HG02885 (cell line): ENCODE data around the gene JARID2.

Experiments
- ATAC-seq: cut with Tn5 transposase; IDR thresholded peaks from one replicate; pipeline ENCODE4 v1.9.1; 2021; ENCODE audit warnings: mild to moderate bottlenecking; ENCODE audit not compliant: unreplicated experiment, poor library complexity

Gene JARID2

GRCh38 chr6:15429141-15430110 lies 183.6 kb downstream of the JARID2 start:
- ATAC-seq: no peak

DNA sequence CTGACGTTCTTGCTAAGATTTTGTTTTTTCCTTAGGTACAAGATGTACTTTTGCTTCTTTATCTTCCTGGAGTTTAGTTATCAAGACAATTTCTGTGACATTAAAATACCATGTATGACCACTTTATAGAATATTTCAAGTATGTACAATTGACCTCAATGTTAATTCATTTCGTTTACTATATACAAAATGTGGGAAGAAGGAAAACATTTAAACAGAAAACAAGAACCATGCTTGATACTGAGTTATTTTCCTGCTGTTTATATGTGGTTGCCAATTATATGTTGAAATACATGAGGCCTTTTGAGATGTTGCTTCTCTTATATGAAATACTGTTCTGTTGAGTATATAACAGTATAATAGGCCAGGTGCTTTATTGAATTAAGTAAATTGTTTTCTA lies 184.3 kb downstream of the JARID2 start:
- no peak for ATAC-seq

- no peak for ATAC-seq
Measured at GRCh38 chr6:15430931-15431405, 185.1 kb downstream of the JARID2 start.

GRCh38 chr6:15431762-15432483 lies 186.1 kb downstream of the JARID2 start:
- ATAC-seq: no peak

GRCh38 chr6:15433511-15433861 lies 187.6 kb downstream of the JARID2 start:
- ATAC-seq: no peak

- no peak for ATAC-seq
Measured at GRCh38 chr6:15434263-15434662, 188.4 kb downstream of the JARID2 start.

GRCh38 chr6:15434823-15435380 lies 189.0 kb downstream of the JARID2 start:
- no peak for ATAC-seq

- no peak for ATAC-seq
Measured at GRCh38 chr6:15435468-15435867, 189.6 kb downstream of the JARID2 start.

DNA sequence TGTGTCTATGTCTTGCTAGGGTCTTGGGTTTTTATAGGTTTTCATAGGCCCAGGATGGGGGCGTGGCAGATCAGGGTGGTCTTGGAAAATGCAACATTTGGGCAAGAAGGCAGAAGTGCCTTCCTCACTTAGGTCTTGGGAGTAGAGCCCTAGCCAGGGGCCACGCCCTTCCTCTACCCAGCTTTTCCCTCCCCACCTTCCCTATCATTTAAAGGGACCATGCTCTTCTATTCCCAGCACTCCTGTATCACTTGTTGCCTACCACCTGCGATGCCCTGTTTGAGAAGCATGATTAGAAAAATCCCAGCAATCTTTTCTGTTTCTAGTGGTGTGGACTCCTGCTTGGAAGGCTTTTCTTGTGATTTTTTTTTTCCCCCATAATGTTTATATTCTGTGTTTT lies 190.6 kb downstream of the JARID2 start:
- ATAC-seq: no peak

- no peak for ATAC-seq
Measured at GRCh38 chr6:15437090-15437635, 191.3 kb downstream of the JARID2 start.

GRCh38 chr6:15439410-15440025 lies 193.6 kb downstream of the JARID2 start:
- ATAC-seq: no peak

- ATAC-seq: no peak
Measured at GRCh38 chr6:15440040-15440439, 194.2 kb downstream of the JARID2 start.

DNA sequence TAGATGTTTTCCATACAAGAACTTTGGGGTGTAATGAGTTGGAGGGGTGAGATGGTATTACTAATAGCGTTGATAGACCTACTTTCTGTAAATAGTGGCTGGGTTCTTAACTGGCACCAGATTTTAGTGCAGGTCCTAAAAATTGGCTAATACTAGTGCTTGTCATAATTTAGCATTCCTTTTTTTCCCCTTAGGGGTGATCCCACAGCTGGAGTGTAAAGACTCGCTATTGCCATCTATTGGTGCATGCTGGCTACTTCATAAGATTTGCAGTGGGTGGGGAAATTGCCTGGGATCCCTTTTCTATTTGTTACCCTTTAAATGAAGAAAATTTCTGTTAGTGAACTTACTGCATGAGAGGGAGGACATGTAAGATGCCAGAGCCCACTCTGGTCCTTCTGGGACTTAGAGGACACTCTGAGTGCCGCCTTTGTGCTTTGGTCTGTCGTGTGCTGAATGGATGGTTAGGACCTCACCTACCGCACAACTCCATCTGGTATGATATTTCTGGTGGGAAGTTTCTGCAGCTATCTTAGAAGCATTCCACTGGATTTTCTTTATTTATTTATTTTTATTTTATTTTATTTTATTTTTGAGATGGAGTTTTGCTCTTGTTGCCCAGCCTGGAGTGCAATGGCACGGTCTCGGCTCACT lies 195.5 kb downstream of the JARID2 start:
- no peak for ATAC-seq

GRCh38 chr6:15441981-15442380 lies 196.1 kb downstream of the JARID2 start:
- ATAC-seq: no peak

DNA sequence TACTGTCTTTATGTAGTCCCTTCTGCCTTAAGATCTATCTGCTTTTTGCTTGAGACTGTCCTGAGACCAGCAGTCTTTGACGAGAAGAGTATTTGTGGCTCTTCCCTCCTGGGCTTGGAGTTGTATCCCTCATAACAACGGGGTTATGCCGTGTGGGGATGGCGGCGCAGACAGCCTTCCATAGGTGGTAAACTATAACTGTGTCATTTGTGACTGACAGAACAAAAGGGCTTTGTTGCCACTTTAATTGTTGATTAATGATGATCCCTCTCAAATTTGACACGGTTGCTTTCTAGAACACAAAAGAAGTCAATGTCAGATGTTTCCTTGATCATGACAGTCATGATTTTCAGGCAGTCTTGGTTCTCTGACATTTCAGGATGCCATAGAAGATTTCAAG lies 196.6 kb downstream of the JARID2 start:
- no peak for ATAC-seq

DNA sequence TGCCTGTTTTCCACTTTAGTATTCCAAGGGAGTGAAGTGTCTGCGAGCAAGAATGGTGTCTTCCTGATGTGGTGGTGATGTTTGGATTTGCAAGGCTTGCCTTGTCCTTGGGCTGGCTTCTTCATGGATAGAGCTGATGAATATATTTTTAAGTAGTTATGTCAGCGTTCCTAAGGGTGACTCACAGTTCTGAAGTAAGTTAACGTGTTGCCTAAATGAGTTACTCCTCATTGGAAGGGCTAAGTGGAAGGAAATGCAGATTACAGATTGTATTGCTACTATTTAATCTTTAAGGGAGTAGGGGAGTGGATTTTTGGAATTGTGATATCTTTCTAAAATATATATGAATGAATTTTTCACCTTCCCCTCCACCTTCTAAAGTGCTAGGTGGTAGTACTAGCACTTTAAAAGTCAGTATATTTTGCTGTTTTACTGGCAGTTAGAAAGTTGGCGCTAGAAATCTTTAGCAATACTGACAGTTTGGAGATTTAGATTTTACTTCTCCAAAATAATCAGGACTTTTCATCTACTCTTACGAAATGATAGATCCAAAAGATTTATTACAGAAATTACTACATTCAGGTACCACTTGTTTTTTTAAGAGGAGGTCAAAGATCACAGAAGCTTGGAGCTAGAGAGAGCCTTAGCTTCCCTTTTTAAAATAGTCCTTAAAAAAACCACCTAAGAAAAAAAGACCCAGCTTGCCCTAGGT lies 197.4 kb downstream of the JARID2 start:
- ATAC-seq: no peak

DNA sequence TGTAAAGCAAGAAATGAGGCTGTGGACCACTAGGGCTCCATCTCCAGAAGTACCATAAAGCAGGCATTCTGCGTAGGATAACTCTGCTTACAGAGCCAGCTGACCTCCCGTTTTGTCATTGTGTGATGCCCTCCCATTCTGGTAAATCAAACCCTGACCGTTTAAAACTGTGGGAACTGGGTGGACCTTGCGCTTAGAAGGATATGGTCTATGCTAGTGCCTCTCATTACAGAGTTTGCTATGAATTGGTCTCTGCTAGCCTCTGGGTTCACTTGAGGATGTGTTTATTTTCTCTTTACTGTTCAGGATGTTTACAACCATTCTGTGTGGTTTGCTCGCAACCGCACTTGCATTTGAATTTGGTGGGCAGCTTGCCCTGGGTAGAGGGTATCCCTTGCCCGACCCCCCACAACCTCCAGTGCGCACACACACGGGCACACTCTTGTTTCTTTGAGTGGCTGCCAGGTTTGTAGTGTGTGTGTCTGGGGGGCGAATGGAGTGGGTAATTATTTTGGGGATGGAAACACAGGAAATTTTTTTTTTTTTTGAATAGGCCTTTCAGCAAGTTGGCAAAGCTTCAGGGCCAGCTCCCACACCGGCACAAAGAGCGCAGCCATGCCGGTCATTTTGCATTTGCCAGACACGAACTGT lies 198.3 kb downstream of the JARID2 start:
- ATAC-seq: no peak

GRCh38 chr6:15444881-15445280 lies 199.0 kb downstream of the JARID2 start:
- ATAC-seq: no peak
